ENCODE results near the gene ITGA3. TPM values are rescaled to one million over a fixed set of nuclear protein-coding genes. Genes with fewer than 3 reads are reported as not detected.

The ITGA3 gene
- total RNA-seq, 1 donor from 2014 or later: 13.2 TPM

- H3K4me3 Mint-ChIP-seq (ENCODE audit: unreplicated experiment): no peak overlapping the region
- H3K27ac Mint-ChIP-seq (ENCODE audit: unreplicated experiment): no peak overlapping the region
- no peaks in the 10 kb centered on the region for H3K9me3 Mint-ChIP-seq (ENCODE audit: unreplicated experiment)
Measured at GRCh38 chr17:50027881-50028735, 27.8 kb upstream of the ITGA3 start.

GRCh38 chr17:50028736-50029120 is 27.2 kb upstream of the ITGA3 start:
- Mint-ChIP-seq H3K4me3 (ENCODE audit: unreplicated experiment) (no peak overlapping the region), H3K27ac (ENCODE audit: unreplicated experiment) (no peak overlapping the region)

More at GRCh38 chr17:50027881-50028735, 27.8 kb upstream of the ITGA3 start:
- DNase-seq: no peak
- no peak for TF ChIP-seq CTCF (IDR thresholded peaks at IDR 0.05; ENCODE audit: partially characterized antibody, unreplicated experiment)
- no peaks in the 10 kb centered on the region for H3K36me3 Mint-ChIP-seq (ENCODE audit: unreplicated experiment)
- H3K27me3 Mint-ChIP-seq (ENCODE audit: unreplicated experiment): peaks cover 7% of the 10 kb centered on the region
- H3K4me1 Mint-ChIP-seq (ENCODE audit: low read depth, unreplicated experiment): peaks cover 2% of the 10 kb centered on the region

GRCh38 chr17:50029185-50029584 is 26.7 kb upstream of the ITGA3 start:
- peaks cover 1% of the 10 kb centered on the region for H3K9me3 Mint-ChIP-seq (ENCODE audit: unreplicated experiment)
- H3K27me3 Mint-ChIP-seq (ENCODE audit: unreplicated experiment): peaks cover 9% of the 10 kb centered on the region
- no peak for DNase-seq
- H3K27ac Mint-ChIP-seq (ENCODE audit: unreplicated experiment): no peak overlapping the region
- no peak for TF ChIP-seq CTCF (IDR thresholded peaks at IDR 0.05; ENCODE audit: partially characterized antibody, unreplicated experiment)
- no peak overlapping the region for H3K4me3 Mint-ChIP-seq (ENCODE audit: unreplicated experiment)
- H3K4me1 Mint-ChIP-seq (ENCODE audit: low read depth, unreplicated experiment): peaks cover 2% of the 10 kb centered on the region
- no peaks in the 10 kb centered on the region for H3K36me3 Mint-ChIP-seq (ENCODE audit: unreplicated experiment)

More at GRCh38 chr17:50028736-50029120, 27.2 kb upstream of the ITGA3 start:
- Mint-ChIP-seq H3K36me3 (ENCODE audit: unreplicated experiment) (no peaks in the 10 kb centered on the region), H3K9me3 (ENCODE audit: unreplicated experiment) (no peaks in the 10 kb centered on the region), H3K4me1 (ENCODE audit: low read depth, unreplicated experiment) (peaks cover 2% of the 10 kb centered on the region), H3K27me3 (ENCODE audit: unreplicated experiment) (peaks cover 7% of the 10 kb centered on the region)
- DNase-seq: no peak
- no peak for TF ChIP-seq CTCF (IDR thresholded peaks at IDR 0.05; ENCODE audit: partially characterized antibody, unreplicated experiment)

GRCh38 chr17:50033316-50033715 is 22.6 kb upstream of the ITGA3 start:
- Mint-ChIP-seq H3K27me3 (ENCODE audit: unreplicated experiment) (peaks cover 5% of the 10 kb centered on the region), H3K36me3 (ENCODE audit: unreplicated experiment) (no peaks in the 10 kb centered on the region), H3K27ac (ENCODE audit: unreplicated experiment) (no peak overlapping the region), H3K4me3 (ENCODE audit: unreplicated experiment) (no peak overlapping the region), H3K4me1 (ENCODE audit: low read depth, unreplicated experiment) (peaks cover 1% of the 10 kb centered on the region), H3K9me3 (ENCODE audit: unreplicated experiment) (peaks cover 1% of the 10 kb centered on the region)
- no peak for DNase-seq
- no peak for TF ChIP-seq CTCF (IDR thresholded peaks at IDR 0.05; ENCODE audit: partially characterized antibody, unreplicated experiment)
